D721Med (cell line): Measurements from ENCODE around the gene REPS2.

Experiments
- DNase-seq: peaks from one replicate; pipeline ENCODE4 v3.0.0; 2011; ENCODE audit warnings: low spot score; ENCODE audit not compliant: insufficient read length
- FAIRE-seq: peaks from 2 replicates; lab custom pipeline; 2011; peaks lifted over from hg19 to GRCh38; lab: Jason Lieb, UNC
- CTCF ChIP-seq: IDR thresholded peaks from 2 replicates; pipeline ENCODE4 v1.5.1; 2012; ENCODE audit warnings: mild to moderate bottlenecking, control low read depth; ENCODE audit not compliant: insufficient read depth; ENCODE audit errors: missing control alignments

The REPS2 gene

GRCh38 chrX:17077361-17077760 is 130.9 kb downstream of the REPS2 start:
- TF ChIP-seq CTCF: no peak
- DNase-seq: no peak
- no peak for FAIRE-seq

- no peak for DNase-seq
- FAIRE-seq: no peak
- no peak for TF ChIP-seq CTCF
Observed at GRCh38 chrX:17078031-17078720, 131.7 kb downstream of the REPS2 start.

GRCh38 chrX:17081511-17081910 is 135.1 kb downstream of the REPS2 start:
- FAIRE-seq (no peak), DNase-seq (no peak)
- no peak for TF ChIP-seq CTCF

- no peak for DNase-seq
- TF ChIP-seq CTCF: no peak
Observed at GRCh38 chrX:17081968-17082367, 135.5 kb downstream of the REPS2 start.

GRCh38 chrX:17082831-17083230 is 136.4 kb downstream of the REPS2 start:
- TF ChIP-seq CTCF: peak; percentile 31
- no peak for DNase-seq
- no peak for FAIRE-seq

More at GRCh38 chrX:17081968-17082367, 135.5 kb downstream of the REPS2 start:
- no peak for FAIRE-seq

GRCh38 chrX:17086317-17086716 is 139.9 kb downstream of the REPS2 start:
- FAIRE-seq (no peak), DNase-seq (no peak)
- TF ChIP-seq CTCF: no peak

- no peak for TF ChIP-seq CTCF
- no peak for DNase-seq
- no peak for FAIRE-seq
Observed at GRCh38 chrX:17095161-17095560, 148.7 kb downstream of the REPS2 start.
